Cardiac fibroblast (primary cell): ENCODE measurements around the gene PLEKHF1.

ENCODE experiments used
- DNase-seq, 2 donors: peaks; one replicate each; pipeline versions ENCODE4 v3.0.0 to v3.0.0-alpha.2; 2010; ENCODE audit warnings: low read depth in 2 of 2
- H3K4me3 ChIP-seq, 2 donors: replicated peaks in 1 of 2; 1 replicate in 1 of 2; 2 replicates in 1 of 2; pipeline ENCODE4 v1.5.1; 2011; ENCODE audit warnings: low read depth in 2 of 2, low read length in 2 of 2, mild to moderate bottlenecking in 2 of 2, moderate library complexity in 1 of 2
- CTCF ChIP-seq: IDR thresholded peaks from one replicate; pipeline ENCODE4 v1.5.1; 2011; ENCODE audit warnings: low read depth, mild to moderate bottlenecking, low read length, inconsistent platforms

The PLEKHF1 gene

GRCh38 chr19:29724746-29725145 is 59.5 kb downstream of the PLEKHF1 start:
- no peak for TF ChIP-seq CTCF
- peak overlapping the region in 1 of 2 donors; percentile 23 for H3K4me3 ChIP-seq
- no peak for DNase-seq
